Renal cortex interstitium (tissue), 11 donors: ENCODE measurements around the gene NAPSA. TPM values are rescaled to one million over a fixed set of nuclear protein-coding genes. Genes with fewer than 3 reads are reported as not detected.
A peak's percentile ranks its signal among the peaks of the same experiment; 100 is the strongest.
"Not testable (repeated sequence)": the region's sequence is repeated elsewhere in the genome, so short reads cannot be mapped to it uniquely, and the experiment has no call there.

Experiments used
- DNase-seq, 11 donors: peaks; one replicate each; pipeline ENCODE4 v3.0.0-alpha.2; 2013; ENCODE audit warnings: low read depth in 9 of 11, low spot score in 4 of 11; ENCODE audit errors: extremely low read depth in 1 of 11
- polyA plus RNA-seq, 3 donors: library from polyadenylated mRNA; unstranded; fragments of 120-200 nt; gene quantifications; one replicate each; pipeline ENCODE4 v1.2.1, GENCODE V29; 2013; ENCODE audit not compliant: insufficient read length in 3 of 3

The NAPSA gene
- polyA plus RNA-seq, 3 donors: 9.3 to 15.3 (median 9.8) TPM

GRCh38 chr19:50368649-50369570 lies 3.5 kb upstream of the NAPSA start:
- DNase-seq: peak in 7 of 11 donors; percentile 73 to 89 (median 81)

- no peak for DNase-seq
Measured at GRCh38 chr19:50362656-50363424, 2.6 kb downstream of the NAPSA start.

DNA sequence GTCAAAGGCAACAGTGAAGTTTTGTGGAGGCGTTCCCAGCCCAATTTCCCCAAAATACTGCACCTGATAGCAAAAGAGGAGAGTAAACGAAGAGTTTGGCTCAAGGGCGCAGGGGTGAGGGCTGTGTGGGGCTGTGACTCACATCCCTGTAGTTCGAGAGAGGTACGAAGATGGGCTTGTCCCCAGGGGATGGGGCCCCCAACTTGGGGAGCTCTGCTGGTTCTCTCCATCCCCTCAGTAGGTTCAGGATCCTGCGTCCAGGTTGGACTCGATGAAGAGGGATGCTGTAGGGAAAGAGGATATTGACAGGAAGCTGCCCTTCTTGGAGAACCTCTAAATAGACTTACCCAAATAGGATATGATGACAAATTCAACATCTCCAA lies 3.4 kb downstream of the NAPSA start:
- no peak for DNase-seq

GRCh38 chr19:50361290-50362029 lies 4.0 kb downstream of the NAPSA start:
- no peak for DNase-seq

DNA sequence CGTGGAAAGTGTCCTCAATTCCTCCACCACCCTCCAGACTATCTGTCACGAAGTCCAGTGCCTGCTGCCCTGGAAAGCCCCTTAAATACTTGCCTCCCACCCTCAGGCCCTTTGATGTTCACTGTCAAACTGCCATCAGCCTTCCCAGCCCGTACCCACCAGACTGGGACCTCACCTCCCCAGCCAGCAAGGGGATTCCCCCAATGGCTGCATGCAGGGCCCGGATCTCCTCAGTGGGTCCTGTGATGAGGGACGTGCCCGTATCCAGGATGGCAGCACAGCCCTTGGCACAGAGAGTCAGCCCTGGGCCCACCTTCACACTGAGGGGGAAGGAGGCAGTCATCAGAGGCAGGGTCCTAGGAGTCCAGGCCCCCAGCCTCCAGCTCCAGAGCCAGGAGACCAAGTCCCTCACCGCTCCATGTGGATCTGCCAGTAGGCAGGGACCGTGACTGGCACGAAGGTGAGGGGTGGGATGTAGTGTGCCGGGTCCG lies 6.1 kb downstream of the NAPSA start:
- DNase-seq: no peak

- DNase-seq: peak in 5 of 11 donors; percentile 43 to 71 (median 48)
Measured at GRCh38 chr19:50358483-50359327, 6.7 kb downstream of the NAPSA start.

GRCh38 chr19:50357178-50358100 lies 8.0 kb downstream of the NAPSA start:
- DNase-seq: peak in 5 of 11 donors; percentile 45 to 62 (median 56)

- no peak for DNase-seq
Measured at GRCh38 chr19:50356691-50357177, 8.7 kb downstream of the NAPSA start.

GRCh38 chr19:50353487-50353880 lies 12.0 kb downstream of the NAPSA start:
- DNase-seq: not testable (repeated sequence)

DNA sequence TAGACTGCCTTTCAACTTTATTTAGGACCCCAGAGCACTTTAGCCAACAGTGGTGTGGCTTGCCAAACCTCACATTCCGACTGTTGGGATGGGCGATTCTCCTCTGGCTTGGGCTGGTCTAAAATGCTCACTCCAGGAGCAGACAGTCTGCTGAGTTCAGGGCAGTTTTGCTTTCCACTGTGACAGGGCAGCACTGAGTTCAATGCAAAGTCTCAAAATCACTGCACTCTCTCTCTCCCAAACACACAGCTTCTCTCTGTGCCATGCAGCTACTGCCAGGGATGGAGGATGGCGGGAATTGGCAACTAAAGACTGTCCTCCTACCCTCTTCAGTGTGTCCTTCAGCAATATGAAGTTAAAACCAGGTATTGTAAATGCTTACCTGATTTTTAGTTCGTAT lies 13.2 kb downstream of the NAPSA start:
- no peak for DNase-seq

DNA sequence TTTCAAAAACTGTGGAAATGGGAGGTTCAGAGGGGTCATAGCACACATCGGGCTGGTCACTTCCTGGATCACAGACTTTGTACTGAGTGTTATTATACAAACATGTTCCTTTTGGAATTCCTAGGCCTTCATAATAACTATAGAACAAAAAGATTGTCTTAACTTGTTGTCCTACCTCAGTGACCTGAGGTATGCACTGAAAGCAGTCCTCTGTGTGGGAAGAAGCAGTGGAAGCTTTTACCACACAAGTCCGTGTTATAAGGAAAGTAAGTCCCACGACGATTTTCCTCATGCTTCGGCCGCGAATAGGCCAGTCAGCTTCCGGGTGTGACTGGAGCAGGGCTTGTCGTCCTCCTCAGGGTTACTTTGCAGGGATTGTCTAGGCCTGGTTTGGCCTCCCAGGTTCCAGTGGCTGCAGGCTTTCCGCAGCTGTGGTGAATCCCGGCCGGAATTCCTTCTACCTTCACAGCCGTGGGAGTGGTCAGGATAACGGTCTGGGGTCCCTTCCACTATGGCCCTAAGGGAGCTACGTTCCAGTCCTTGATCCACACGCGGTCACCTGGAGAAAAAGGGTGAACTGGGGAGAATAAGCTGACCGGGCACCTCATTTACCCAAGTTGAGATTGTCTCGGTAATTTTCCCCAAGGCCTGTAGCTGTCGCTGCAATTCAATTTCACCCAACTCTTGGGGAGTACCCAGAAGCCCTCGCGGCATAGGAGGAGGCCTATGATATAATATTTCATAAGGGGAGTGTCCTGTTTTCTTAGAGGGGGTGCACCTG lies 16.0 kb downstream of the NAPSA start:
- no peak for DNase-seq

DNA sequence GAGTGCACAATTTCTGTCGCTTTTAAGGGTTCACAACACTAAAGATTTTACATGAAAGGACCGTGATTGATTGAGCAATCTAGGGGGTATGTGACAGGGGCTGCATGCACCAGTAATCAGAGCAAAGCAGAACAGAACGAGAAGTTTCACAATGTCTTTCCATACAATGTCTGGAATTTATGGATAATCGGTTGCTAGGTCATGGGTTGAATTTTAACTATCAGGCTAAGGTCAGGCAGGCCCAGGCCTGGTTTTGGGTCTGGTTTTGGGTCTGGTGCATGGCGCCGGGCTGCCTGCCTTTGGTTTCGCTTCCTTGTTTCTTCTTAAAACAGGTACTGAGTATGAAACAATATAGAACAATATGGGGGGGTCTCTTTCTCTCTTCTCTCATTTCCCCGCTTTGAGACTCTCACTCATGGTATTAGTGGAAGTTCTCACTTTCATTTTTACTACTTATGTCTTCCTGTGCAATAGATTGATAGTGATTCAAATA lies 18.3 kb downstream of the NAPSA start:
- not testable (repeated sequence) for DNase-seq

DNA sequence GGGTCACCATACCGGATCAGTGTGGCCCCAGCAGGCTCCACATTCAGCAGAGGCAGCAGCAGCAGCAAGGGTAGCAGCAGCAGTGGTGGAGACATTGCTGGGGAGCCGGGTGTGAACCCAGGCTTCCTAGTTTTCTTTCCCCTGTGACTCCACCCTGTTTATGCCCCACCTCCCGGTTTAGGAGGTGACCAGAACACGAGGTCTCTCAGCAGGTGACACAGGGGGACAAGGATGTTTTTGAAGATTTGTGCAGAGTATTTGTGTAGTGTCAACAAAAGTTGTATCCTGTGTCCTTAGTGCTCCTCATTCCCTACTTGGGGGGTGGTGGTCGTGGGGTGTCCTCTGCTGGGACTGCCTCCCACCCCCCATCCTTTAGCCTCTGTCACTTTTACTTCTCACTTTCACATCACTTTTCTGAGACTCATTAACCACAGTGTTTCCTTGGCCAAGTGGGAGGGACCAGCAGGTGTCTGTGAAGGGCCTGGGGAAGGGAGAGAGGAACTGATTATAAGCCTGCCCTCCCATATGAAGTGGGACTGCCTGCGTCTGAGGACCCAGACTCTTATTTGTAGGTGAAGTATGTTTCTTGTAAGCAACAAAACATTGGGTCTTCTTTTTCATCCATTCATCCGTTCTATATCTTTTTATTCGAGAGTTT lies 20.6 kb downstream of the NAPSA start:
- DNase-seq: no peak

DNA sequence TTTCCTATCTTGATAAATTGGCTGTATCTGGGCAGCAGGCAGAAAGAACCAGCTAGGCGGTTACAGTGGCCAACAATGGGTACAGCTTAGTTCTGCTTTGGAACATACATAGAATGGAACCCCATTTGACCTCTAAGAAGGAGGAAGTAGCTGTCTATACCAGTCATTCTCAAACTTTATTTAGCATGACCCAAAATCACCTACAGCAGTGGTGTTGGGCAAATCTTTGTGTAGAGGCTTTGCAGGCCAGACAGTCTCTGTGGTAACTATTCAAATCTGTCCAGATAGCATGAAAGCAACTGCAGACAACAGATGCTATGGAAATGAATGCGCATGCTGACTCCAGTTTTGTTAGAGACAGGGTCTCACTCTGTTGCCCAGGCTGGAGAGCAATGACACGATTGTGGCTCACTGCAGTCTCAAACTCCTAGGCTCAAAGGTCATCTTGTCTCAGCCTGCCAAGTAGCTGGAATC lies 24.3 kb downstream of the NAPSA start:
- DNase-seq: no peak

DNA sequence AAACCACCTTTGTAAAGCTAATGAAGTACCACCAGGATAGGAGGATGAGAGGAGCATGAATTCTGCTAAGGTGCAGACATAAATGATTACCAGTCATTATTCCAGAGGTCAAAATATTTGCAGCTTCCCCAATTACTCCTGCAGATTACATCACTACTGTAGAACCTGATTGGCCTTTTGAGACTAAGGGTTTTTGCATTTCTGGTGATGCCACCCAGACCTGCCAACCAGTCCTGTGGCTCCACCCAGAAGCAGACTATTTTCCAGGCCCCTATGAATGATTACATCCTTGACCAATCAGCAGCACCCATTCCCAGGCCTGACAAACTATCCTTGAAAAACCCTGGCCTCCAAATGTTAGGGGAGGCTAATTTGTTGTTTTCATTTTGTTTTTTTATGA lies 25.1 kb downstream of the NAPSA start:
- no peak for DNase-seq

DNA sequence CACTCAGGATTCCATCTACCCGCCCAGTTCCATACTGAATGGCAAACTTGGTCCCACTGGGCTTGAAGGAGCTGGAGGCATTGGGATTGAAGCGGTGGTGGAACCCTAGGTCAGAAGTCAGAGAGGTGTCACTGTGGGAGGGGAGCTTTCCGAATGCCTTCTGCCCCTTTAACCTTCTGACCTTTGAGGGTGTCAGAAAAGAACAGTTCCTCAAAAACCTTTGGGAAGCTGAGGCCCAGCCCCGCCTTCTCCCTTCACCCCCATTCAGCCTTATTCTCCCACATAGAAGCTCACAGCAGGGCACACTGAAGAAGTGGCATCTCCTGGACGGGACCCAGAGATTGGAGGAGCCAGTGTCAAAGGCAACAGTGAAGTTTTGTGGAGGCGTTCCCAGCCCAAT lies 28.4 kb downstream of the NAPSA start:
- DNase-seq: not testable (repeated sequence)
